Hepatocyte (in vitro differentiated cells): ENCODE results near the gene TMEM235. TPM values are rescaled to one million over a fixed set of nuclear protein-coding genes. Genes with fewer than 3 reads are reported as not detected.
A peak's percentile ranks its signal among the peaks of the same experiment; 100 is the strongest.

Source experiments
- DNase-seq: peaks from one replicate; pipeline ENCODE4 v3.0.0-alpha.2; 2016; ENCODE audit warnings: low spot score
- H2AFZ ChIP-seq: fragments of 200-600 bp; sonication (generic); 2 replicates; pipeline ENCODE4 v1.6.0; 2016; ENCODE audit warnings: antibody characterized with exemption, mild to moderate bottlenecking
- H3K27ac ChIP-seq: fragments of 200-600 bp; sonication (generic); 2 replicates; pipeline ENCODE4 v1.5.1; 2016; ENCODE audit warnings: mild to moderate bottlenecking
- H3K27me3 ChIP-seq: fragments of 200-600 bp; sonication (generic); 2 replicates; pipeline ENCODE4 v1.6.1; 2016
- H3K36me3 ChIP-seq: fragments of 200-600 bp; sonication (generic); replicated peaks from 2 replicates; pipeline ENCODE4 v1.5.1; 2016; ENCODE audit warnings: low read depth; ENCODE audit not compliant: insufficient read depth
- H3K4me1 ChIP-seq: fragments of 200-600 bp; sonication (generic); 2 replicates; pipeline ENCODE4 v1.5.1; 2016; ENCODE audit warnings: mild to moderate bottlenecking, moderate library complexity; ENCODE audit not compliant: insufficient read depth
- H3K4me2 ChIP-seq: fragments of 200-600 bp; sonication (generic); 2 replicates; pipeline ENCODE4 v1.6.0; 2016
- H3K4me3 ChIP-seq: fragments of 200-600 bp; sonication (generic); 2 replicates; pipeline ENCODE4 v1.5.1; 2016; ENCODE audit warnings: mild to moderate bottlenecking
- H3K79me2 ChIP-seq: fragments of 200-600 bp; sonication (generic); 2 replicates; pipeline ENCODE4 v1.6.0; 2017; ENCODE audit warnings: mild to moderate bottlenecking
- H3K9me2 ChIP-seq: fragments of 200-600 bp; sonication (generic); replicated peaks from 2 replicates; pipeline ENCODE4 v1.6.0; 2017; ENCODE audit warnings: mild to moderate bottlenecking; ENCODE audit not compliant: insufficient read depth
- H3K9me3 ChIP-seq: fragments of 200-600 bp; sonication (generic); 2 replicates; pipeline ENCODE4 v1.5.1; 2016; ENCODE audit warnings: low read depth, mild to moderate bottlenecking
- H4K20me1 ChIP-seq: fragments of 200-600 bp; sonication (generic); 2 replicates; pipeline ENCODE4 v1.6.0; 2016; ENCODE audit warnings: mild to moderate bottlenecking; ENCODE audit not compliant: insufficient read depth, poor library complexity, severe bottlenecking
- EZH2 ChIP-seq: fragments of 200-600 bp; sonication (generic); IDR thresholded peaks from 2 replicates; pipeline ENCODE4 v1.6.1; 2016; ENCODE audit warnings: antibody characterized with exemption, mild to moderate bottlenecking, borderline replicate concordance
- EZH2phosphoT487 ChIP-seq: fragments of 200-600 bp; sonication (generic); IDR thresholded peaks from one replicate; pipeline ENCODE4 v1.6.1; 2018; ENCODE audit warnings: antibody characterized with exemption, mild to moderate bottlenecking, low read depth, moderate library complexity; ENCODE audit not compliant: unreplicated experiment, severe bottlenecking
- WGBS: methylation state at CpG from one replicate; pipeline ENCODE4 v1.1.6; 2016; ENCODE audit warnings: low lambda C conversion rate; ENCODE audit errors: missing lambda C conversion rate; 5-methylcytosine and 5-hydroxymethylcytosine counted together
- polyA plus RNA-seq: library from polyadenylated mRNA; unstranded; fragments of >200 nt; fragmentation: Nextera tagmentation; extraction: Ambion mirVana; gene quantifications from 2 replicates; pipeline ENCODE4 v1.2.1, GENCODE V29; 2016
- total RNA-seq: library from RNA; depleted of rRNA; stranded (reverse); fragments of >200 nt; gene quantifications from 2 replicates; pipeline ENCODE4 v1.2.3, GENCODE V29; 2014
- TF ChIP-seq, protein P1 (sequence below): fragments of 200-600 bp; sonication (generic); IDR thresholded peaks from 2 replicates; pipeline ENCODE4 v1.5.1; 2016; ENCODE audit warnings: antibody characterized with exemption, mild to moderate bottlenecking; ENCODE audit not compliant: poor library complexity

TMEM235 gene
- total and polyA plus RNA-seq, 2 experiments from 2014 or later, result 0.21 to 0.27 TPM

- TF ChIP-seq EZH2phosphoT487, result no peak
- TF ChIP-seq EZH2, result no peak
- TF ChIP-seq, protein P1, sequence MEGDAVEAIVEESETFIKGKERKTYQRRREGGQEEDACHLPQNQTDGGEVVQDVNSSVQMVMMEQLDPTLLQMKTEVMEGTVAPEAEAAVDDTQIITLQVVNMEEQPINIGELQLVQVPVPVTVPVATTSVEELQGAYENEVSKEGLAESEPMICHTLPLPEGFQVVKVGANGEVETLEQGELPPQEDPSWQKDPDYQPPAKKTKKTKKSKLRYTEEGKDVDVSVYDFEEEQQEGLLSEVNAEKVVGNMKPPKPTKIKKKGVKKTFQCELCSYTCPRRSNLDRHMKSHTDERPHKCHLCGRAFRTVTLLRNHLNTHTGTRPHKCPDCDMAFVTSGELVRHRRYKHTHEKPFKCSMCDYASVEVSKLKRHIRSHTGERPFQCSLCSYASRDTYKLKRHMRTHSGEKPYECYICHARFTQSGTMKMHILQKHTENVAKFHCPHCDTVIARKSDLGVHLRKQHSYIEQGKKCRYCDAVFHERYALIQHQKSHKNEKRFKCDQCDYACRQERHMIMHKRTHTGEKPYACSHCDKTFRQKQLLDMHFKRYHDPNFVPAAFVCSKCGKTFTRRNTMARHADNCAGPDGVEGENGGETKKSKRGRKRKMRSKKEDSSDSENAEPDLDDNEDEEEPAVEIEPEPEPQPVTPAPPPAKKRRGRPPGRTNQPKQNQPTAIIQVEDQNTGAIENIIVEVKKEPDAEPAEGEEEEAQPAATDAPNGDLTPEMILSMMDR, result no peak
- no peak for DNase-seq
- 96% methylated on average over 5 of the region's 5 CpGs for WGBS
- Histone ChIP-seq H3K4me3 (no peak overlapping the region), H3K9me2 (no peaks in the 10 kb centered on the region), H3K27me3 (no peaks in the 10 kb centered on the region), H4K20me1 (no peaks in the 10 kb centered on the region), H2AFZ (no peak overlapping the region), H3K4me2 (no peak overlapping the region), H3K9me3 (no peaks in the 10 kb centered on the region), H3K4me1 (peaks cover 30% of the 10 kb centered on the region), H3K79me2 (no peaks in the 10 kb centered on the region), H3K27ac (no peak overlapping the region), H3K36me3 (no peaks in the 10 kb centered on the region)
Measured at GRCh38 chr17:78275355-78275754, 43.9 kb downstream of the TMEM235 start.

DNA sequence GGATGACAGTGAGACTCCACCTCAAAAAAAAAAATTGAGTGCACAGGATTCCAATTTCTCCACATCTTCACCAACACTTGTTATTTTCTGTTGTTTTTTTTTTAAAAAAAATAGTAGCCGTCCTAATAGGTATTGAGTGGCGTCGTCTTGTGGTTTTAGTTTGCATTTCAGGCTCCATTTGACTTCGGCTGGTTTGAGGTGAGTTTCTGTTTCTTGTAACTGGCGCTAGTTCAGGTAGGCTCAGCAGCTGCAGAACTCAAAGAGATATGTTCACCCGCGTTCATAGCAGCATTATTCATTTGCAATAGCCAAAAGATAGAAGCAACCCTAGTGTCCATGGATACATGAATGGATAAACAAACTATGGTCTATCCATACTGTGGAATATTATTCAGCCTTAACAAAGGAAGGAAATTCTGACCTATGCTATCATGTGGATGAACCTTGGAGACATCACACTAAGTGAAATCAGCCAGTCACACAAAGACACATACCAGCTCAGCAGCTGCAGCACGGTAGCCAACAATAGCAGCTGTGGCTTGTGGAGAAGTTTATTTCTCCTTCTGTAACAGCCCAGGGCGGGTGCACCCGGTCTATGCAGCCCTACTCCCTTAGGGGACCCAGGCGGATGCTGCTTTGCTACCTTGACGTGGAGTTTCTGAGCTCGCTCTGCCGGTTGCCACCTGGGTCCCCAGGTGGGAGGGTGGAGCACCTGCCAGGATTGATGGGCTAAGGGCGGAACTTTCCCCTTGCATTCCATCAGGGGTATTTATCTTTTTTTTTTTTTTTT lies 44.9 kb downstream of the TMEM235 start:
- Histone ChIP-seq H3K4me1 (peaks cover 26% of the 10 kb centered on the region), H3K27me3 (no peaks in the 10 kb centered on the region), H3K9me2 (no peaks in the 10 kb centered on the region), H3K27ac (no peak overlapping the region), H3K79me2 (no peaks in the 10 kb centered on the region), H3K4me3 (no peak overlapping the region), H2AFZ (no peak overlapping the region), H3K4me2 (no peak overlapping the region), H4K20me1 (no peaks in the 10 kb centered on the region), H3K9me3 (no peaks in the 10 kb centered on the region), H3K36me3 (no peaks in the 10 kb centered on the region)
- 90% methylated on average over 15 of the region's 15 CpGs for WGBS
- TF ChIP-seq, protein P1, result no peak
- TF ChIP-seq EZH2phosphoT487 (no peak), EZH2 (no peak)
- peak; percentile 11 for DNase-seq

- Histone ChIP-seq H2AFZ (no peak overlapping the region), H3K27me3 (no peaks in the 10 kb centered on the region), H3K79me2 (no peaks in the 10 kb centered on the region), H3K4me1 (peaks cover 19% of the 10 kb centered on the region), H3K9me2 (no peaks in the 10 kb centered on the region), H3K27ac (peak overlapping the region; percentile 37), H3K36me3 (no peaks in the 10 kb centered on the region), H3K4me3 (no peak overlapping the region), H3K9me3 (no peaks in the 10 kb centered on the region), H3K4me2 (peak overlapping the region; percentile 54), H4K20me1 (no peaks in the 10 kb centered on the region)
- peak; percentile 64 for DNase-seq
- WGBS, result 54% methylated on average over 8 of the region's 11 CpGs
- TF ChIP-seq, protein P1, result no peak
- TF ChIP-seq EZH2phosphoT487 (no peak), EZH2 (no peak)
Measured at GRCh38 chr17:78278139-78278741, 46.8 kb downstream of the TMEM235 start.
